ENCODE results near the gene ASB3.
"Not testable (repeated sequence)": the region's sequence is repeated elsewhere in the genome, so short reads cannot be mapped to it uniquely, and the experiment has no call there.

ASB3 gene

DNA sequence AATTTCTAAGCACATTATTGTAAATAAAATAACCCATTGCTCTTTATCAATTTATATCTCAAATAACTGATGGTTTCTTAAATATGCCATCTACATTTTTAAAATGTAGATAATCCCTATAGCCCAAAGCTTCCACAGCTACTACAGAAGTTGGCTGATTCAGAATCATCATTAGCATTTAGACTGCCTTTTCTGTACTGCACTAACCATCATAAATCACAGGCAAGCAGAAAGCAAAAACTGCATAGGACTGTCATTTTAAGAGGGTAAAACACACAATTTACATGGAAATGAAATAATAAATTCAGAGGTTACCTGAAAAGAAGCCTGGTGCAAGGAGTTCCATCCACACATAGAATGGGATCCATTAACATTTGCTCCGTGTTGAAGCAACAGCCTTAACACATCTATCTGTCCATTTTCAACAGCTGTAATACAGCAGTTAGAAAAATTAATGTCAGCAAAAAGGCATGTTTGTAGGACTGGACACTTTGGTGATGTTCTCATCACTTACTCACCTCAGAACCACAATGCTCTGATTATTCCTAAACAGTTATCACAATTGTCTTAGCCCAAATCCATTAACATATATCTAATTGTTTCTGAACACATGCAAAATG is 57.5 kb downstream of the ASB3 start:
- no peak for DNase-seq

DNA sequence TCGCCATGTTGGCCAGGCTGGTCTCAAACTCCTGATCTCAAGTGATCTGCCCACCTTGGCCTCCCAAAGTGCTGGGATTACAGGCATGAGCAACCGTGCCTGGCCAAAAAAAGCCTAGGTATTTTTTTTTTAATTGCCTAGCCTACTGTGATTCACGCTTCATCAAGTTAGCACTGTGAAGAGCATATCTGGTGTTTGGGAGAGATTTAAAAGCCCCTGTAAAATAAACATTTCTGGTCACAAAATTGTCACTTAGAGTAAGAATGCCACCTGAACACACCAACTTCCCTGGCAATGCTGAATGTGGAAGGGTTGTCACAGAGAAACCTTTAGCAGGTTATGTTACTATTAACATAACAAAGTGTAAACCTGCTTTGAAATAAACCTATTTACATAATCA is 58.8 kb downstream of the ASB3 start:
- no peak for DNase-seq

DNA sequence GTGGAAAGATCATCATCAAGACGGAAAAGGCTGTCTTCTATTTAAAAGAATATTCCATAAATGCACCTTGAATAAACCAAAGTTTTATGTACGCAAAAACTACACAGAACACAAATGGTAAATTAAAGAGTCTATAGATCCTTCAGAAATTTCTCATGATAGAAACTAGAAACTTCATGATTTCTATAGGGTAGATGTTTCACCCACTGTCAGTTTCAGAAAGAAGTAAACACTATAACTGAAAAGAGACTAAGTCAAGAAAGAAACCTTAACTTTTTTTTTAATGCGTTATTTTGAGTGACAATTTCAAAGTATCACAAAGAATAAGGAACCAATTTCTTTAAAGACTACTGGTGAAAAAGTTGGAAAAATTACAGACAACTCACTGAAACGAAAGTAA is 61.1 kb downstream of the ASB3 start:
- DNase-seq: no peak

DNA sequence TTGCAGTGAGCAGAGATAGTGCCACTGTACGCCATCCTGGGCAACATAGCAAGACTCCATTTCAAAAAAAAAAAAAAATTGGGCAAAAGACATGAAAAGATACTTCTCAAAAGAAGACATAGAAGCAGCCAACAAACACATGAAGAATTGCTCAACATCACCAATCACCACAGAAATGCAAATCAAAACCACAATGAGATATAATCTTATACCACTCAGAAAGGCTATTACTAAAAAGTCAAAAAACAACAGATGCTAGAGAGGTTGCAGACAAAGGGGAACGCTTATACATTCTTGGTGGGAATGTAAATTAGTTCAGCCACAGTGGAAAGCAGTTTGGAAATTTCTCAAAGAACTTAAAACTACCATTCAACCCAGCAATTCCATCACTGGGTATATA is 62.2 kb downstream of the ASB3 start:
- no peak for DNase-seq

DNA sequence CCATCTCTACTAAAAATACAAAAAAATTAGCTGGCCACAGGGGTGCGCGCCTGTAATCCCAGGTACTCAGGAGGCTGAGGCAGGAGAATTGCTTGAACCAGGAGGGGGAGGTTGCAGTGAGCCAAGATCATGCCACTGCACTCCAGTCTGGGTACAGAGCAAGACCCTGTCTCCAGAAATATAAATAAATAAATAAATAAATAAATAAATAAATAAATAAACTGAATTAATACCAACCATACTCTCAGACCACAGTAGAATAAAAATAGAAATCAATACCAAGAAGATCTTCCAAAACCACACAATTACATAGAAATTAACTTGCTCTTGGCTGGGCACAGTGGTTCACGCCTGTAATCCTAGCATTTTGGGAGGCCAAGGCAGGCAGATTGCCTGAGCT is 65.8 kb downstream of the ASB3 start:
- DNase-seq: not testable (repeated sequence)

DNA sequence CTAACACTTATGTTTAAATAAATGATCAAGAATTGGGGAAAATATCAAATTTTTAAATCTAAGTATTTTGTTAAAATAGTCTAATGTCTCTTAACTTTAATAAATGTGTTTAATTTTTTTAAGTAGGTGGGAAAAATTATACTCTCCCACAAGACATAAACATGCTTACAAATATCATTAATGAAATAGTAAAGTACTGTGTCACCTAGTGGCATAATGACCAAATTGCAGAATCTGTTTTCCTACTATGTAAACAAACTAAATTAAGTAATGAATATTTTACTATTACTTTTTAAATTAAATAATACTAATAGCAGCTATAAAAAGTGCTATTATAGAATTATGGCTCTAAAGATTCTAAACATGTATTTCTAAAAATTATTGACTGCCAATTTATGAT is 71.2 kb downstream of the ASB3 start:
- DNase-seq: peak; percentile 5

DNA sequence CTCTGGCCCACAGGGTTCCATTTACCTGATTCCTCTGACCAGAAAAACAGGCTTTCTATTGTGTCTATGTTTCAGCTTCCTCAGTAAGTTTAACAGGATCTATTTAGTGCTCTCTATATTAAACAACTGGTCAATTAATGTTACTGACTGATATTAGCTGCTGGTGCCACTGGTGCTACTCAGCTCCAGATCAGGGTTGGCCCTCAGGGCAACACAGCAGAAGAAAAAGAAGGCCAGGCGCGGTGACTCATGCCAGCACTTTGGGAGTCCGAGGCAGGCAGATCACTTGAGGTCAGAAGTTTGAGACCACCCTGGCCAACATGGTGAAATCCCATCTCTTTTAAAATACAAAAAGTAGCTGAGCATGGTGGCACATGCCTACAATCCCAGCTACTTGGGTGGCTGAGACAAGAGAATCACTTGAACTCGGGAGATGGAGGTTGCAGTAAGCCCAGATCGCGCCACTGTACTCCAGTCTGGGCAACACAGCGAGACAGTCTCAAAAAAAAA is 75.4 kb downstream of the ASB3 start:
- no peak for DNase-seq

DNA sequence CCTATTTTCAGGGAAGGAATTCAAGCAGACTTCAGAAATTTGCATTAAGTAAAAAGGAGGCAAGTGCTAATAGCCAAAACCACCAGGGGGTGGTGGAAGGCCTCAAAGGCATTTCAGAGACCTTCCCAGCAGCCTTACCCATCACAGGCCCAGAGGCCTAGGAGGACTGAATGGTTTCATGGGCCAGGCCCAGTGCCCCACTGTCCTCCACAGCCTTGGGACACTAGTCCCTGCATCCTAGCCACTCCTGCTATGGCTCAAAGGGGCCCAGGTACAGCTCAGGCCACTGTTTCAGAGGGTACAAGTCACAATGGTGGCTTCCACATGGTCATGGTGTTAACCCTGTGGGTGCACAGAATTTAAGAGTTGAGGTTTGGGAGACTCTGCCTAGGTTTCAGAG is 77.8 kb downstream of the ASB3 start:
- no peak for DNase-seq

DNA sequence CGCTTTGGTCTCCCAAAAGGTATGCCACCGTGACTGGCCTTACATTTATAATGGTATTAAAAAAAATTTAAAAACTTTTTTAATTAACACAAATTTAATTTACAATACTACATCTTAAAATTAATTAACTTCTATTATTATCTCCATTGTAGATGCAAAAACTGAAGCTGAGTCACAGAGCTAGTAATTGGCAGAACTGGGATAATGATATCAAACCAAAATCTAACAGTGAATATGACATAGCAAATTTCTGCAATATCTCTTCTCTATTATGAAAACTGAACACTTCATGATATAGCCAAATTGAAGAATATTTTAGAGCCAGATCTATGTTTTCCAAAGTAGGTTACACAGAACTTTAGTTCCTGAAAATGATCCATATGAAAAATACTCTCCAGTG is 85.5 kb downstream of the ASB3 start:
- no peak for DNase-seq

DNA sequence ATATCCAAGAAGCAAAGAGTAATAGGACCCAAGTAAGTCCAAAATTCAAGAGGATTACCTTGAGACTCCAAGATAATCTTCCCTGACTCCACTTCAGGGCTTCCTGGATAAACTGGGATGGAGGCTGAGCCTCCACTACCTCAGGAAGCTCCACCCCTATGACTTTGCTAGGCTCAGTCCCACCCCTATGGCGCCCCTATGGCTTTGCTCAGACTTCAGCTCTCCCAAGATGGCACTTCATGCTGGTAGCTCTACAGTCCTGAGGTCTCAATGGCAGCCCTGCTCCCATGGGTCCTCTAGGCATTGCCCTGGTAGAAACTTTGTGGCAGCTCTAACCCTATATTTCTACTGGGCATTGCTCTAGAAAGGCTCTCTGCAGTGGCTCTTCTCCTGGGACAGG is 89.1 kb downstream of the ASB3 start:
- DNase-seq: no peak

DNA sequence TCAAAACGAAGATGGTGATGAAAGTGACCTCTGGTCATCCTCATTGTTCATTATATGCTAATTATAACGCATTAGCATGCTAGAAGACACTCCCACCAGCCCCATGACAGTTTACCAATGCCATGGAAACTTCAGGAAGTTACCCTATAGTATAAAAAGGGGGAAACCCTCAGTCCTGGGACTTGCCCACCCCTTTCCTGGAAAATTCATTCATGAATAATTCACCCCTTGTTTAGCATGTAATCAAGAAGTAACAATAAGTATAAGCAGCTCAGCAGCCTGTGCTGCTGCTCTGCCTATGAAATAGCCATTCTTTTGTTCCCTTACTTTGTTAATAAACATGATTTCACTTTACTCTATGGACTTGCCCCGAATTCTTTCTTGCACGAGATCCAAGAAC is 89.7 kb downstream of the ASB3 start:
- DNase-seq: no peak

DNA sequence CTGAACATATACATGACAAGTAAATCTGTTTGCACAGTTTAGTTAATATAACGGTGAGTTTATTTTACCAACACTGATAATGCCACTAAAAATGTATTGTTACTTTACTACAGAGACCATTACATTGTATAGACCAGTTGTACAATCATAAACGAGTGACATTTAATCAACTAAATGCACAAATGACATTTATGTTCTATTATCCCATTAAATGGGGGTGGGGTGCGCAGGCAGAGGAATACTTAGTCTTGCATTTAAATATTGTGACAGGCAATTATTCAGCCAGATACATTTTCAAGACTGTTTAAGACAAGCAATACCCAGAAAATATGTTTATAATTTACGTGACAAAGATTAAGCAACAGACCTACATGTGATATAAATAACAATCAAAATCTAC is 91.2 kb downstream of the ASB3 start:
- no peak for DNase-seq

DNA sequence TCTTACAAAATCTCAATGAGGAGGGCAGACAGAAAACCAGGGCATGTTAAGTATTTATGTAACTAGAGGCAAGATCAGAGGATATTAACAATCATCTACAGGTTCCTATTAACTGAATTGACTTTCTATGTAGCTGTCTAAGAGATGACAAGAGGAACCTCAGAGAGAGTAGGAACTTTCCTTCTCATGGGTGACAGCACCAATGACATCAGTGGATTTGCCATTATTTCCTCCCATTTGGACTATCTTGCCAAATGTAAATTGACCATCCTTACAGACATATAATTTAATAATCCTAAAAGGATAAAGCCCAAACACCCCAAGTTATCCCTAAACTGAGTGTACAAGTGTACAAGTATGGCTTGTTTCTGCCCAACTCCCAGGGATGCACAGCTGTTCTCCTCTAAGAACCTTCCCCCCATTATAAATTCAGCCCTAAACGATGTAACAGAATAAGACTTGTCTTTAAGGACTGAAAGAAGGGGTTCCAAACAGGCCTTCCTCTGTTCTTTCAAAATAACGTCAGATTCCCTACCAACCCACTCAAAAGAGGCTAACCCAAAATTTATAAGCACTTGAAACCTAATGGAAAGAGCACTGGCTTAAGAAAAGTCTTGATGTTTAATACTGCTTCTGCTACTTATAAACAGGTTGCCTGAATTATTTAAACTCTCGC is 92.5 kb downstream of the ASB3 start:
- DNase-seq: no peak

DNA sequence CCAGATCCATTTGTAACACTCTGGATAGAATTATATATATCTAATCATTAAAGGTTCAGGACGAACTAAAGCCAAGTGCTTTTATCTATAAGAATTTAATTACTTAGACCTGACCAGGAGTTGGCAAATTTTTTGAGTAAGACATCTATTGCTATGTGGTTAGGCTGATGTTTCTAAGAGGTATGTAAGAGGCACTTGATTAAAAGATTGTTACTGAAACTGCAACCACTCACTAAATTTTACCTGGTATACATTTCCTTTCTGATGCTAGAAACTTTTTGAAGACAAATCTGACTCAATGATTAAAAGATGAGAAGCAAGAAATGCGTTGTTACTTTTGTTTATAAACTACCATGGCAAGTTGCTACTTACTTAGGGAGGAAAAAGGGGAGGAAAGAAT is 95.9 kb downstream of the ASB3 start:
- no peak for DNase-seq

DNA sequence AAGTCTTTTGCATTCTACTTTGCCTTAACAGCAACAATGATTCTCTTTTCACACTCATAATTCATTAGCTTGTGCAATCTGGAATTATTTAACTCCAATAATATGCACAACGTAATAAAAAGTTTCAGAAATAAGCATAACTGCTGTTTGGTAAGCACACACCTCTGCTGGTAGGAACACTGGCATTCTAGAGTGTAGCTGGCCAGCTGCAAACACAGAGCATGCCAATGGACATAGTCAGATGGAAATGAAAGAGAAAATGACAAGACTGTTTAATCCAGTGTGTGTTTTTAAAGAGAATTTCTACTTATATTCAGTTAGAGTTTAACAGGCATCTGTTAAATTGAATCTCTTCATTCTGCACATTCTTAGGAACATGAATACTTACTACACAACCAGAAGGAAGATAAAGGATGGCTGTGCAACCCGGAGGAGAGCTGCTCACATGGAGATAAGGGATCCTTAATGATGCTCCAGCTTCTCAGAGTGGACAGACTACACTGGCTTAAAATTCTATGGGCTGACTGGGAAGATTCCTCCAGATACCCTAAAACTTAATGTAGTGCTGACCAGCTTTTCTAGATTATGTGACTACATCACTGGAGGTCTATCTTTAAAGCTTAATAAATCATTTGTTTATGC is 113.8 kb downstream of the ASB3 start:
- DNase-seq: no peak

DNA sequence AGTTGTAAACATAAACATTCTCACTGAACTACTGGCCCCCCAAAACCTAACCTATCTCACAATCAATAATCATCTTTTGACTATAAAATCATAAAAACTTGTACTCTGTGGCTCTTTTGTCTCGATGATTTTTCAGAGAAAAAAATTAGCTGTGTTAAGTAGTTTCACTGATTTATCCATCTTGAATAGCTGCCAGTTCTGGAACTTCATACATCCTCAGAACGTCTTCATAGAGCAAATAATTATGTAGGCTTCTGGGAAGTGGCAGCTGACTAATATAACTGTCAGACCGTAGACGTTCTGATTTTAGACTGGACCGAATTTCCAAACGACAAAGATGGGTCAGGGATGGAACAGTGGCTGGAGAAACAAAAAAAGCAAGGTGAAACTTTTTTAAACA is 116.4 kb downstream of the ASB3 start:
- no peak for DNase-seq

DNA sequence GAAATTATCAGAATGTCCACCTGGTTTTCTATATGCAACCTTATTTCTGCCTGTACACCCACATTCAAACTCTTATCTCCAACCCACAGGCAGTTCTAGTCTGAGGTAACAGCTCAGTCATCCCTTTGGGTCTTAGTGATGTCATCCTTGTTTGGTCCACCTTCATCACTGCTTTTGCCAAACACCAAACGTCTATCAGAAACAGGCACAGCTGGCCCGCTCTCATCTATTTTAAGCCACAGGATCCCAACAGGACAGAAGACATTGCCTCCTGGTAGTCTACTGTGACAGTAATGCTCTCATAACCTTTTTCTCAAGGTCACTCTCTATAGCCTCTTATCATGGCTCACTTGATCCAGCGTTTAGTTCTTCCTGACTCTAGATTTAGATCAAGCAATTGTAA is 118.1 kb downstream of the ASB3 start:
- no peak for DNase-seq

DNA sequence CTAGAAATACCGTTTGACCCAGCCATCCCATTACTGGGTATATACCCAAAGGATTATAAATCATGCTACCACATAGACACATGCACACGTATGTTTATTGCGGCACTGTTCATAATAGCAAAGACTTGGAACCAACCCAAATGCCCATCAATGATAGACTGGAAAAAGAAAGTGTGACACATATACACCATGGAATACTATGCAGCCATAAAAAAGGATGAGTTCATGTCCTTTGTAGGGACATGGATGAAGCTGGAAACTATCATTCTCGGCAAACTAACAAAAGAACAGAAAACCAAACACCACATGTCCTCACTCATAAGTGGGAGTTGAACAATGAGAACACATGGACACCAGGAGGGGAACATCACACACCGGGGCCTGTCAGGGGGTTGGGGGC is 119.6 kb downstream of the ASB3 start:
- DNase-seq: not testable (repeated sequence)

DNA sequence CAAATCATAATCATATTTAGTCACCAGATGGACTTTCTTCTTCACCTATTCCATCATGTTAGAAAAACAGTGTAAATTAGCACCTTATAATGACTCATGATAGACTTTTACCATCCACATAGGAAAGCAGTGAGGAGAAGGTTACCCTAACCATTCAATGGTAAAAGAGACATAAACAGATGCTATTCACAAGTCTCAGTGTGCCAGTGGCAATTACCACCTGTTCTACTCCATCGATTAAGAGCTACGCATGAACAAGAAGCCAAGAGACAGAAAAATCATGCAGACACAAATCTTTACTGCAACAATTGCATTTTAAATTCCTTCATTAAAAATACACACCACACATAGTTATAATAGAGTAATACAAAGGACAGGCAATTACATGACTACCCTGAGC is 125.9 kb downstream of the ASB3 start:
- no peak for DNase-seq

DNA sequence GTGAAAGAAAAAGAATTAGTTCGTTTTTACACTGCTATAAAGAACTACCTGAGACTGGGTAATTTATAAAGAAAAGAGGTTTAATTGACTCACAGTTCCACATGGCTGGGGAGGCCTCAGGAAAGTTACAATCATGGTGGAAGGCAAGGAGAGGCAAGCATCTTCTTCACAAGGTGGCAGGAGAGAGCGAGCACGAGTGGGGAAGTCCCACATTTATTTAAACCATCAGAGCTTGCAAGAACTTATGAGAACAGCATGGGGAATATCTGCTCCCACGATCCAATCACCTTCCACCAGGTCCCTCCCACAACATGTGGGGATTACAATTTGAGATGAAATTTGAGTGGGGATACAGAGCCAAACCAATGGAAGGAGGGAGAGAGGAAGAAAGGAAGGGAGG is 128.3 kb downstream of the ASB3 start:
- not testable (repeated sequence) for DNase-seq

DNA sequence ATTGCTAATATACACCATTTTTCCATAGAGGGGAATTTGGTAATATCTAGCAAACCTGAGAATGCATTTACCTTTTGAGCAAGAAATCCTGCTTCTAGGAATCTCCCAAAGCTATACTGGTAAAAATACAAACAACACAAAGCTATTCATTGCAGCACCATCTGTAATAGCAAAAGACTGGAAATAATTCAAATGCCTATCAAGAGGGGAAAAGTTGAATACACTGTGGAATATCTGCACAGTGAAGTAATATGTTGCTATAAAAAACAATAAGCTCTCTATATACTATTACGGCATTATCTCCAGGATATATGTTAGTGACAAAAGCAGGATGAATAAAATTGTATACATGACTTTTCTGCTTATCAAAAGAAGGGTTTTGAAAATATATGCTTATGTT is 131.5 kb downstream of the ASB3 start:
- no peak for DNase-seq

DNA sequence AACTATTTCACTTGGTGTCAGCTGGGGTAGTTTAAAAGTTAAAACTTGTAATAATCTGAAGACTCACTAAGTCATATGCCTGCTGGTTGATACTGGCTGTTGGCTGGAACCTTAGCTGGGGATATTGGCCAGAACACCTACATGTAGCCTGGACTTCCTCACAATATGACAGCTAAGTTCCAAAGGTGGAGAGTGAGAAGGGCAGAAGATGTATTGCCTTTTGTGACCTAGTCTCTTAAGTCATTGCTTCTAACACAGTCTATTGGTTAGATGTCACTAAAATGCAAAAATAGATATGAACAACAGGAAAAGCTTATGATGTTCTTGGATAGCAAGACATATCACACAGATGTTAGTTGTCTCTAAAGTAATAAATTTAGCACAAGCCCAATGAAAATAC is 132.4 kb downstream of the ASB3 start:
- no peak for DNase-seq

DNA sequence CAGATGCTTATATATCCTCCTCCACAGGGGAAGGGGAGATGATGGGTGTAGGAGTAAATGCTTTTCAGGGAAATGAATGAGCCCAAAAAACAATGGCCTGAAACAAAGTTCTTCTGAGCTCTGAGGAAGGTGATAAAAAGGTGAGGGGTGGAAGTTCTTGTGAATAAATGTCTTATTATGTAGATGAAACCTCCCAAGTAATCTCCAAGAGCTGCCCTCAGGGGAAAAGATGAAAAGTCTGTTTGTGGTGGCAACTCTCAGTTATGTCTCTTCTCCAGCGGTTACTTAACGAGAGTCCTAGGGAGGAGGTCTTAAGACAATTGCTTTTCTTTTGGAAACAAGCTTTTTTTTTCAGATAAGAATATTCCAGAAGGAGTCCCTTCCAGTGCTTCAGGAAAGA is 134.6 kb downstream of the ASB3 start:
- DNase-seq: no peak

DNA sequence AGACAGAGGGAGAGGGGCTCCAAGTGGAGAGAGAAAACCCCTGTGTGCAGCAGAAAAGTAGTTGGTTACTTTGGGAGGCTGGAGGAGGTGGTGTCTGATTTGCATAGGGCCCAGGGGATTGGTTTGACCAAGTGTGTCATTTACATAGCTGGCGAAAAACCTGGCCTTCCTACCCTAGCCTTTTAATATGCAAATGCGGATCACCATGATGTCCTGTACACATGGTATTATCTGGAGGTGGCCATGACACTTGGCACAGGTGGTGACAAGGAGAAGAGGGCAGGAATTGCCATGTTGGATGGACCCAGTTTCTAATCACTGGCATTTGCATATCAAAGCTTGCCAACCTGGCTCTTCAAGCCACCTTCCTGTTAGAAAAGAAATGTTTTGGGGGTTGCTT is 140.0 kb downstream of the ASB3 start:
- no peak for DNase-seq

DNA sequence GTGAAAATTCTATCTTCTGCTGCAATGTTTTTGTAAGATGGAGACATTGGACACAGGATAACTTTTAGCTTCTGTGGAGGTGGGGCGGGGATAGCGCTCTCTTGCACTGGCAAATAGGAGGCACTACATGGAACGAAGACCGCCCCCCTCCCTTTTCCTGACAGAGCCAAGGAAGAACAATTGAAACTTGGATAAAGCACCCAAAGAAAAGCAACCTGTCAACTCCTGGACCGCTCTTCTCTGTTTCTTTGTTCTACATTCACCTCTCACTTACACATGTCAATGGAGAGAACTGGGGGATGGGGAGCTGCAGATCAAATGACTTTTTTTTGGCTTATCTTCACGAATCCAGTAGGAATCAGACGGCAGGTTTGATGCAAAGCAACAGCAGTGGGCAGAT is 145.5 kb downstream of the ASB3 start:
- DNase-seq: no peak
